Activated T-cell treated with anti-CD3 and anti-CD28 coated beads, Interleukin-2, amount 50 U/mL, for 24 hours (primary cell): ENCODE measurements around the gene ANKRD34A.
A peak's percentile ranks its signal among the peaks of the same experiment; 100 is the strongest.
"Not testable (repeated sequence)": the region's sequence is repeated elsewhere in the genome, so short reads cannot be mapped to it uniquely, and the experiment has no call there.

Experiments used
- DNase-seq: peaks from one replicate; pipeline ENCODE4 v3.0.0-alpha.2; 2020
- H3K27ac Mint-ChIP-seq: 2 replicates; pipeline ENCODE4 v1.8.0; 2020; ENCODE audit warnings: mild to moderate bottlenecking, mixed read lengths
- H3K27me3 Mint-ChIP-seq: 2 replicates; pipeline ENCODE4 v1.8.0; 2020; ENCODE audit warnings: mixed read lengths
- H3K36me3 Mint-ChIP-seq: 2 replicates; pipeline ENCODE4 v1.8.0; 2020; ENCODE audit warnings: low read depth, mixed read lengths
- H3K4me1 Mint-ChIP-seq: 2 replicates; pipeline ENCODE4 v1.8.0; 2020; ENCODE audit warnings: low read depth, mixed read lengths
- H3K4me3 Mint-ChIP-seq: 2 replicates; pipeline ENCODE4 v1.8.0; 2020; ENCODE audit warnings: mild to moderate bottlenecking, moderate library complexity, mixed read lengths
- H3K9me3 Mint-ChIP-seq: 2 replicates; pipeline ENCODE4 v1.8.0; 2020; ENCODE audit warnings: mixed read lengths

The ANKRD34A gene

DNA sequence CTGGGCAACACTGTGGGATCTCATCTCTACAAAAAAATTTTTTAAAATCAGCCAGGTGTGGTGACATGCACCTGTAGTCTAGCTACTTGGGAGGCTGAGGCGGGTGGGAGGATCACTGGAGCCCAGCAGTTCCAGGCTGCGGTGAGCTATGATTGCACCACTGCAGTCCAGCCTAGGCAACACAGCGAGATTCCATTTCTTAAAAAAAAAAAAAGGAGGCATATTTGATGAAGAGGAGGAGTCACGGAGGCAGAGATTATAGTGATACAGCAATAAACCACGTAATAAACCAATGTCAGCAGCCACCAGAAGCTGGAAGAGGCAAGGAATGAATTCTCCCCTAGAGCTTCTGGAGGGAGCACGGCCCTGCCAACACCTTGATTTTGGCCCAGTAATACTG, 10.5 kb downstream of the ANKRD34A start:
- H3K4me1 Mint-ChIP-seq, result peaks cover 74% of the 10 kb centered on the region
- no peak for DNase-seq
- H3K27me3 Mint-ChIP-seq, result no peaks in the 10 kb centered on the region
- H3K9me3 Mint-ChIP-seq, result no peaks in the 10 kb centered on the region
- no peak overlapping the region for H3K4me3 Mint-ChIP-seq
- peaks cover 51% of the 10 kb centered on the region for H3K36me3 Mint-ChIP-seq
- no peak overlapping the region for H3K27ac Mint-ChIP-seq

DNA sequence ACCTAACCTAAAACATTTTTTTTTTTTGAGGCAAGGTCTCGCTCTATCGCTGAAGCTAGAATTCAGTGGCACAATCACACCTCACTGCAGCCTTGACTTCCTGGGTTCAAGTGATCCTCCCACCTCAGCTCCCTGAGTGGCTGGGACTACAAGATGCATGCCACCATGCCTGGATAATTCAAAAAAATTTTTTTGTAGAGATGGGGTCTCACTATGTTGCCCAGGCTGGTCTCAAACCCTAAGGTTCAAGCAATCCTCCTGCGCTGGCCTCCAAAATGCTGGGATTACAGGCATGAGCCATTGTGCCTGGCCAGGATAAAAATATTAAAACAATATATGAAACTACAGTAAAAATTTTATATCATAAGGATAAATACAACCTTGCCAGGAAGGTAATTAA, 11.5 kb downstream of the ANKRD34A start:
- Mint-ChIP-seq H3K27me3 (no peaks in the 10 kb centered on the region), H3K27ac (no peak overlapping the region), H3K4me1 (peaks cover 71% of the 10 kb centered on the region), H3K4me3 (no peak overlapping the region), H3K9me3 (no peaks in the 10 kb centered on the region), H3K36me3 (peaks cover 55% of the 10 kb centered on the region)
- no peak for DNase-seq

DNA sequence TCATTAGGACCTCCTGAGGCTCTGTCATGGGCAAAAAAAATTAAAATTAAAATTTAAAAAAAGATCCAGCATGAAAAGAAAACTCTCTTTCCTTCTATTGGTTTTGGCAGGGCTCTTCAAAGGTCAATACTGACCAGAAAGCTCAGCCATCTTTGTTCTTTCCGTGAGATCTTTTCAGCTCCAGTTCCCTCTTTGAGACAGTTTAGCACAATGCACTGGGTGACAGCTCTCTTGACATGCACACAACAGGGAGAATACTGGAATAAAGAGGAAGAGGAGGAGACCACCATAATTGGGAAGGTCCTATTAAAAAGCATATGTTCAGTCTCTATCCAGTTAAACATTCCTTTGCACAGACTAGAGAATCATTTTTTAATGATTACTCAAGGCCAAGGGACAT, 12.8 kb downstream of the ANKRD34A start:
- H3K36me3 Mint-ChIP-seq, result peaks cover 62% of the 10 kb centered on the region
- DNase-seq, result no peak
- H3K9me3 Mint-ChIP-seq, result no peaks in the 10 kb centered on the region
- H3K27ac Mint-ChIP-seq, result no peak overlapping the region
- no peaks in the 10 kb centered on the region for H3K27me3 Mint-ChIP-seq
- no peak overlapping the region for H3K4me3 Mint-ChIP-seq
- H3K4me1 Mint-ChIP-seq, result peaks cover 70% of the 10 kb centered on the region

DNA sequence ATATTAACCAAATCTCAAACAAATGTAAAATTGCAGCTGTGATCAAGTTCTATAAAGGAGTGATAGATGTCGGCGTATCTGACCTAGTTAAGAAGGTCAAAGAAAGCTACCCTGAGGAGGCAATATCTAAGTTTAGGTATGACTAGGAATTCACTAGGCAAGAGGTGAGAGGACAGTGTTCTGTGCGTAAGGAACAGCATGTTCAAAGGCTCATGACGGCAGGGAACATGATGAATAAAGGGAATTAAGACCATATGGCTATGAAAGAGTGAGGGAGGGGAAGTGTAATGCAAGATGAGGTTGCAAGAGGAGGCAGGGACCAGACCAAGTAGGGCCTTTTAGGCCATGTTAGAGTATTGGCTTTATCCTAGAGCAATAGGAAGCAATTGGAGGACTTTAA, 15.2 kb downstream of the ANKRD34A start:
- no peak overlapping the region for H3K4me3 Mint-ChIP-seq
- peaks cover 50% of the 10 kb centered on the region for H3K4me1 Mint-ChIP-seq
- H3K36me3 Mint-ChIP-seq, result peaks cover 72% of the 10 kb centered on the region
- H3K27ac Mint-ChIP-seq, result peak overlapping the region; percentile 4
- no peaks in the 10 kb centered on the region for H3K9me3 Mint-ChIP-seq
- no peaks in the 10 kb centered on the region for H3K27me3 Mint-ChIP-seq
- no peak for DNase-seq

DNA sequence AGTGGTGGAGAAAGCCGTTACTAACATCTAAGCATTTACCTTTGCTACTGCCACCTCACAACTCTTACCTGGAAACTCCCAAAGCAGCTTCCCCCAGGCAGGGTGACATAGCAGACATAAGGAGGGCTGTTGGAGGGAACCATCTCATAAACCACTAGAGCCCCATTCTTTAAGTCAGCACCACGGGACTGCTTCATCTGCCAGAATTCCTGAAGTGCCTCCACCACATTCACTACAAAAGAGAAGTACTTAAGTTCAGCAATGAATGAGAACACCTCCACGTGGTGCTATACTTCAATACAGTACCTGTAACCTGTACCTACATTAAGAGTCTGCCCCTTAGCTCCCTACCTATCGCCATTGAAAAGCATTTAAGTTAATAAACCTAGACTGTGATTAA, 16.8 kb downstream of the ANKRD34A start:
- H3K27me3 Mint-ChIP-seq, result no peaks in the 10 kb centered on the region
- no peak overlapping the region for H3K4me3 Mint-ChIP-seq
- no peaks in the 10 kb centered on the region for H3K9me3 Mint-ChIP-seq
- H3K27ac Mint-ChIP-seq, result no peak overlapping the region
- peaks cover 71% of the 10 kb centered on the region for H3K36me3 Mint-ChIP-seq
- peaks cover 40% of the 10 kb centered on the region for H3K4me1 Mint-ChIP-seq
- no peak for DNase-seq

DNA sequence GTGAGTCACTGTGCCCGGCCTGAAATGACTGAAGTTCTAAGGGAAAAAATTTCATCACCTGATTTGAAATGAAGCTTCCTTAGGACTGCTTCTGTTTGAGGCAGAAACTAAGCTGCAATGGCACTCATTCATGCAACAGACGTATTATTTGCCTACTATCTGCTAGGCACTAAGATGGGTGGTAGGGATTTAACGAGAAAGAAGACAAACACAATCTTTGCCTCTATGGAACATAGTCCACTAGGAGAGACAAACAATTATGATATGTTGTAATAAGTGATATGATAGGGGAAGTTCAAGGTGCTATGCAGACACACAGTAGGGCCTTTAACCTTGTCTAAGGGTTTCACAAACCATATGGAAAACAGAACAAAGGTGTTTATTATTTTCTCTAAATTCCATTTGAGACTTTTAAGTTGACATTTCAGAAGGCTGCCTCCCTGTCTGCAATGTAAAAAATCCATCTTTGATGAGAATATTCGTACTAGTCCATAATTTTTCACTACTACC, 17.8 kb downstream of the ANKRD34A start:
- H3K36me3 Mint-ChIP-seq, result peaks cover 73% of the 10 kb centered on the region
- H3K27ac Mint-ChIP-seq, result peak overlapping the region; percentile 10
- no peaks in the 10 kb centered on the region for H3K27me3 Mint-ChIP-seq
- peaks cover 32% of the 10 kb centered on the region for H3K4me1 Mint-ChIP-seq
- no peak overlapping the region for H3K4me3 Mint-ChIP-seq
- DNase-seq, result no peak
- H3K9me3 Mint-ChIP-seq, result no peaks in the 10 kb centered on the region

DNA sequence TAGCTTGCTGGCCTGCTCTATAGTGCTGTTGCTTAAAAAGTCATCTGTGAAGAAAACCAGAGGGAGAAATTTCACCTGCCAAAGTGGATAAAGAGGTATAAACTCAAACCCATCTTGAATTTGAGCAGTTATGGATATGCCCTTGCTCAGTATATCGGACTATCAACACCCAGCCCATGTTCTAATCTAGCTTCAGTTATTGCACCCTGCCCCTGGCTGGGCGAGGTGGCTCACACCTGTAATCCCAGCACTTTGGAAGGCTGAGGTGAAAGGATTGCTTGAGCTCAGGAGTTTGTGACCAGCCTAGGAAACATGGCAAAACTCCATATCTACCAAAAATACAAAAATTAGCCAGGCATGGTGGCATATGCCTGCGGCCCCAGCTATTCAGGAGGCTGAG, 19.8 kb downstream of the ANKRD34A start:
- Mint-ChIP-seq H3K36me3 (peaks cover 66% of the 10 kb centered on the region), H3K4me3 (no peak overlapping the region), H3K27ac (no peak overlapping the region)

DNA sequence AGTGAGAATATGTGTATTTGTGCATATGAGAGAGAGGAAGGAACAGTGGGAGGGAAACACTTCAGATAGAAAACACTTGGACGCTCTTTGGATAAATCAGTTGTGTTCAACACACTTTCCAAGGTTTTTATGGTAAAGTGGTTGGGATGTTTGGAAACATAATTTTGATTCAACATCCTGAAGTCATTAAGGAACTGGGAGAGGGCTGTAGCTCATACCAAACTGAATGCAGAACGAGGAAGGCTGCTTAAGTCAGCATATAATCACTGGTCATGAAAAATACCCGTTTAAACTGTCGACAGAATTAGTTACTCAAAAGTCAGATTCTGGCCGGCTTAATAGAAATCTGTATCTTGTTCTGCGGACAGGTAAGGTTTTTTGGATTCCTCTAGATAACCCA, 21.5 kb downstream of the ANKRD34A start:
- H3K27me3 Mint-ChIP-seq, result no peaks in the 10 kb centered on the region
- no peak for DNase-seq
- H3K4me1 Mint-ChIP-seq, result peaks cover 4% of the 10 kb centered on the region
- peak overlapping the region; percentile 14 for H3K27ac Mint-ChIP-seq
- H3K36me3 Mint-ChIP-seq, result peaks cover 64% of the 10 kb centered on the region
- H3K9me3 Mint-ChIP-seq, result no peaks in the 10 kb centered on the region
- no peak overlapping the region for H3K4me3 Mint-ChIP-seq

More for the DNA sequence above, 19.8 kb downstream of the ANKRD34A start:
- DNase-seq, result no peak
- H3K4me1 Mint-ChIP-seq, result peaks cover 17% of the 10 kb centered on the region
- H3K9me3 Mint-ChIP-seq, result no peaks in the 10 kb centered on the region
- H3K27me3 Mint-ChIP-seq, result no peaks in the 10 kb centered on the region

DNA sequence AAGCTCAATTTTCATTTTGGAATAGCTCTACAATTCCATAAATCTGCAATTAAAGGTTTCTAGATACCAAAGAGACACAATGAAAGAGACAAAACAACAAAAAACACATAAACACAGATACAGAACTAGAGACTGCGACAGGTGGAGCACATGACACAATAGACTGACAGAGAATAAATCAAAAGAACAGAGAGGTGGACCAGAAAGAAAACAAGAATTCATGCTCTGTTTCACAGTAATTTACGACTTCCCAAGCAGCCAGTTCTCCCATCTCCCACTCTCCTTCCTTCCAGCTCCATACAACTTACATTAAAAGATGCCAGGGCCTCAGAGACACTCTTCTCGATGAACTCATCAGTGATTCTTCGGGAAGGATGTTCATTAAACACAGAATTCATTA, 22.0 kb downstream of the ANKRD34A start:
- H3K27ac Mint-ChIP-seq, result peak overlapping the region; percentile 14
- peaks cover 63% of the 10 kb centered on the region for H3K36me3 Mint-ChIP-seq

DNA sequence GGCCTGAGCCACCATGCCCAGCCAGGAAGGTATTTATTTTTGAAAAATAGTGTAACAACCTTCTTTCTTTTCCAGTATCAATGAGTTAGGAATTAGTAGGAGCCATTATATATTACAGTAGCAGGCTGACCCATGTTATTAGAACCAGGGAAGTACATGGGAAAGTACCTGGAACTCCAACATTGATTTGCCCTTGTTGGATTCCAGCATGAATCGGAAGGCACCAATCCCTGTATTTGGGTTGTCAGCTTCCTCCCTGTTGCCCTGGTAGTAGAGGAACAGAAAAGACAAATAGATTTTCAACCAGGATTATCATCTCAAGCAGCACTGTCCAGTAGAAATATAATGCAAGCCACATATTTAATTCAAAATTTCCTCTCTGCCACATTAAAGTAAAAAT, 26.9 kb downstream of the ANKRD34A start:
- Mint-ChIP-seq H3K27ac (peak overlapping the region; percentile 37), H3K27me3 (no peaks in the 10 kb centered on the region), H3K36me3 (peaks cover 62% of the 10 kb centered on the region), H3K9me3 (no peaks in the 10 kb centered on the region), H3K4me1 (peaks cover 16% of the 10 kb centered on the region), H3K4me3 (no peak overlapping the region)
- no peak for DNase-seq

More for the DNA sequence above, 22.0 kb downstream of the ANKRD34A start:
- Mint-ChIP-seq H3K4me1 (peaks cover 4% of the 10 kb centered on the region), H3K27me3 (no peaks in the 10 kb centered on the region), H3K9me3 (no peaks in the 10 kb centered on the region), H3K4me3 (no peak overlapping the region)
- DNase-seq, result no peak

DNA sequence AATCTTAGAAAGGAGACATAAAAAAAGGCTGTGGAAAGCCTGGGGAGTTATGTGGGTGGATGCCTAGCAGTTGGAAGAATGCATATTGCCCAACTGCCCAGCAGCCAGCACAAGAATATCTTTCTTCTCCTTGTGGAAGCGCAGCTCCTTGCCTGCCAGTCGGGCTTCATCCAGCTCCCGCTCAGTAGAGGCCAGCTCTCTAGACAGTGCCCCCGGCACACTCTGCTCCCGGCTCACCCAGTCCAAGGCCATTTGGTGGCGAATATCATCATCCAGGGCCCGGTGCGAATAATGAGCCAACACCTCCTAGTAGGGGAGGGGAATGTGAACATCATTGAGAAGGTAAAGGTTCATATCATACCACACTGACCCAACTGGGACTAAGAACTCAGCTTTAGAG, 28.1 kb downstream of the ANKRD34A start:
- no peak for DNase-seq
- H3K36me3 Mint-ChIP-seq, result peaks cover 56% of the 10 kb centered on the region
- peaks cover 23% of the 10 kb centered on the region for H3K4me1 Mint-ChIP-seq
- H3K4me3 Mint-ChIP-seq, result no peak overlapping the region
- H3K27me3 Mint-ChIP-seq, result no peaks in the 10 kb centered on the region
- H3K9me3 Mint-ChIP-seq, result no peaks in the 10 kb centered on the region
- peak overlapping the region; percentile 69 for H3K27ac Mint-ChIP-seq

DNA sequence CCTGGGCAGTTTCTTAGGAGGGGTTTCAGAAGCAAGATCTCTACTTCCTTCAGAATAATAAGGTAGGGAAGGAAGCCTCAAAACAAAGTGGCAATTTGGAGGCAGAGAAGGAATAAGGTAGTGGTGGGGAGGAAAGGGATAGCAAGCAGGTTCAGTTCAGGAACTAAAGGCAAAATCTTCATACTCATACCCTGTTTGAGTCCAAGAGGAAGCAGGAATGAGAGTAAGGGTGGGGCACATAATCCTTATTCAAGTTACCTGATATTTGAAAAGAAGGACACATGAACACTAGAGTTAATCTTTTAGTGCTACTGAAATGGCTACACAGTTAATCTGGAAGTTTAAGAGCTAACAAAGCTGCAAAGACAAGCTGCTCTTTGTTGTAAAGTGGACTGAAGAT, 28.7 kb downstream of the ANKRD34A start:
- H3K4me3 Mint-ChIP-seq, result no peak overlapping the region
- peaks cover 57% of the 10 kb centered on the region for H3K36me3 Mint-ChIP-seq
- H3K27me3 Mint-ChIP-seq, result no peaks in the 10 kb centered on the region
- DNase-seq, result no peak
- H3K27ac Mint-ChIP-seq, result peak overlapping the region; percentile 7
- no peaks in the 10 kb centered on the region for H3K9me3 Mint-ChIP-seq
- peaks cover 26% of the 10 kb centered on the region for H3K4me1 Mint-ChIP-seq

DNA sequence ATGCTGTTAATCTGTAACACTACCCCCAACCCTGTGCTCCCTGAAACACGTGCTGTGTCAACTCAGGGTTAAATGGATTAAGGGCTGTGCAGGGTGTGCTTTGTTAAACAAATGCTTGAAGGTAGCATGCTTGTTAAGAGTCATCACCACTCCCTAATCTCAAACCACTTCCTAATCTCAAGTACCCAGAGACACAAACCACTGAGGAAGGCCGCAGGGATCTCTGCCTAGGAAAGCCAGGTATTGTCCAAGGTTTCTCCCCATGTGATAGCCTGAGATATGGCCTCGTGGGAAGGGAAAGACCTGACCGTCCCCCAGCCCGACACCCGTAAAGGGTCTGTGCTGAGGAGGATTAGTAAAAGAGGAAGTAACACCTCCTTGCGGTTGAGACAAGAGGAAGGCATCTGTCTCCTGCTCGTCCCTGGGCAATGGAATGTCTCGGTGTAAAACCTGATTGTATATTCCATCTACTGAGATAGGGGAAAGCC, 31.8 kb downstream of the ANKRD34A start:
- peaks cover 55% of the 10 kb centered on the region for H3K36me3 Mint-ChIP-seq
- not testable (repeated sequence) for H3K9me3 Mint-ChIP-seq

DNA sequence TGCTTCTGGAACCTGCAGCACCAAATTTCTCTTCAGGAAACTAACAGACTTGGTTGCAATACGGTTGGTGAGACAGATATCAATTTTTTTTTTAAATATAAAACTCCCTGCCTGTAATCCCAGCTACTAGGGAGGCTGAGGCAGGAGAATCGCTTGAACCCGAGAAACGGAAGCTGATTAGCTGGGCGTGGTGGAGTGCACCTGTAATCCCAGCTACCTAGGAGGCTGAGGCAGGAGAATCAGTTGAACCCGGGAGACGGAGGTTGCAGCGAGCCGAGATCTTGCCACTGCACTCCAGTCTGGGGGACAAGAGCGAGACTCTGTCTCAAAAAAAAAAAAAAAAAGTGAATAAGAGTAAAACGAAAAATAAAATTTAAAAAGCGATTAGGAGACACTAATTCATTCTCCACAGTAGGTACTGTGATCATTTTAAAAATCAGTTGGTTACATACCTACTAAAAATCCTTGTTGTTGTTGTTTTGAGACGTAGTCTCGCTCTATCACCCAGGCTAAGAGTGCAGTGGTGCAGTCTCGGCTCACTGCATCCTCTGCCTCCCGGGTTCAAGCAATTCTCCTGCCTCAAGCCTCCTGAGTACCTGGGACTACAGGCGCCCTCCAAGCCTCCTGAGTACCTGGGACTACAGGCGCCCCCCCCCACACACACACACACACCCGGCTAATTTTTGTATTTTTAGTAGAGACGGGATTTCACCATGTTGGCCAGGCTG, 36.3 kb downstream of the ANKRD34A start:
- Mint-ChIP-seq H3K27me3 (no peaks in the 10 kb centered on the region), H3K27ac (no peak overlapping the region), H3K9me3 (no peaks in the 10 kb centered on the region), H3K4me3 (no peak overlapping the region), H3K36me3 (peaks cover 33% of the 10 kb centered on the region), H3K4me1 (peaks cover 38% of the 10 kb centered on the region)
- DNase-seq, result no peak

More for the DNA sequence above, 31.8 kb downstream of the ANKRD34A start:
- H3K4me1 Mint-ChIP-seq, result peaks cover 31% of the 10 kb centered on the region
- peak overlapping the region; percentile 45 for H3K4me3 Mint-ChIP-seq
- peak overlapping the region; percentile 91 for H3K27ac Mint-ChIP-seq
- not testable (repeated sequence) for H3K27me3 Mint-ChIP-seq
- peak; percentile 70 for DNase-seq

DNA sequence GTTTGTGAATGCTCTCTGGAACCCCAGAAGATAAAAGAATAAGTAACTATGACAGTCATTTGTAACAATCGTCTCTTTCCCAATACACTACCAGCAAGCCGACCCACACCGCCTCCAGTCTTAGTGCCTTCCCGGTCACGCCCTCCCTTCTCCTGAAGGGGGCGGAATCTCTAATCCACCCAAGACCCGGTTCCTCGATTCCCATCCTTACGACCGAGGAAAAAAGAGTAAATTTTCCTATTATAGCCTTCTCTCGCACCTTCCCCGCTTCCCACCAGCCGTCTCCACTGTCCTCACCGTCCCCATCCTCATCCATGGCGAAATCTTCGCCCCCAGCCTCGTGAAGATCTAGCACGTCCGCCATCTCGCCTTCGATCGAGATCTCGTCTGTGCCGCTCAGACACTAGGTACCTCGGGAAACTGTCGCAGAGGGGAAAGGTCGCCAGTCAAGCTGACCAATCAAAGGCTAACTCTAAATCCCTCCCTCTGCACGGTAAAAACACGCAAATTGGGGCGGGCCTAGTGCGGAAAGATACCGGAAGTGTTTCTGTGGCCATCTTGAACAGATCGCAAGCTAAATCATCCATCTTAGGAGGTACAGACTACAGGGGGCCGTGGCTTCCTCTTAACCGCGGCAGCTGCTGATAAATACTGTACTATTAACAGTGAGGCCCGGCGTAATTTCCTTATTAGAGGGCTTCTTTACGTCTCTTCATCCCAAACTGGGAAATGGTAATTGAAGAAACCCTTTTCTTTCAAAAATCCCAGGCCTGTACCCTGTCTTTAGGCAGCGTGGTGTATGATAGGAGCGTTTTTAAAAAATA, 37.1 kb downstream of the ANKRD34A start, which contains the start of gene RBM8A:
RBM8A (minus strand) TSS at position 422 of the 824 bp plus-strand sequence; CDS start at position 364, 58 bp downstream.
- Mint-ChIP-seq H3K4me3 (no peak within 1 kb of the TSS), H3K27ac (no peak within 1 kb of the TSS), H3K36me3 (peaks cover 37% of the 10 kb centered on the region), H3K9me3 (no peaks in the 10 kb centered on the region), H3K27me3 (no peaks in the 10 kb centered on the region), H3K4me1 (peaks cover 33% of the 10 kb centered on the region)
- DNase-seq, result peak; percentile 91
